Measurements from ENCODE around the gene MEGF11. TPM values are rescaled to one million over a fixed set of nuclear protein-coding genes. Genes with fewer than 3 reads are reported as not detected.

The MEGF11 gene
- total RNA-seq, 2 experiments from 2014 or later, result not detected

- CTCF ChIA-PET, result no interaction called here
- POLR2A ChIA-PET, result no interaction called here
- no peak for DNase-seq
- H3K9me3 Mint-ChIP-seq (ENCODE audit: insufficient read depth), result no peaks in the 10 kb centered on the region
- no peak for ATAC-seq
- no peak overlapping the region for H3K4me3 Mint-ChIP-seq
- no peaks in the 10 kb centered on the region for H3K4me1 Mint-ChIP-seq (ENCODE audit: low read depth)
- no peaks in the 10 kb centered on the region for H3K36me3 Mint-ChIP-seq (ENCODE audit: low read depth)
- peaks cover 21% of the 10 kb centered on the region for H3K27me3 Mint-ChIP-seq (ENCODE audit: low read depth)
- no peak overlapping the region for H3K27ac Mint-ChIP-seq
Observed at GRCh38 chr15:66063147-66063546, 190.4 kb downstream of the MEGF11 start.

GRCh38 chr15:66057089-66057488 lies 196.5 kb downstream of the MEGF11 start:
- no peak for DNase-seq
- H3K27me3 Mint-ChIP-seq (ENCODE audit: low read depth), result peaks cover 11% of the 10 kb centered on the region
- CTCF ChIA-PET, result no interaction called here
- H3K36me3 Mint-ChIP-seq (ENCODE audit: low read depth), result no peaks in the 10 kb centered on the region
- no peak overlapping the region for H3K4me3 Mint-ChIP-seq
- no peak overlapping the region for H3K27ac Mint-ChIP-seq
- H3K9me3 Mint-ChIP-seq (ENCODE audit: insufficient read depth), result no peaks in the 10 kb centered on the region
- no peak for ATAC-seq
- no peaks in the 10 kb centered on the region for H3K4me1 Mint-ChIP-seq (ENCODE audit: low read depth)
- POLR2A ChIA-PET, result no interaction called here

- DNase-seq (no peak), ATAC-seq (no peak)
- POLR2A ChIA-PET, result no interaction called here
- H3K4me3 Mint-ChIP-seq, result no peak overlapping the region
- peaks cover 4% of the 10 kb centered on the region for H3K27me3 Mint-ChIP-seq (ENCODE audit: low read depth)
- H3K36me3 Mint-ChIP-seq (ENCODE audit: low read depth), result no peaks in the 10 kb centered on the region
- H3K9me3 Mint-ChIP-seq (ENCODE audit: insufficient read depth), result no peaks in the 10 kb centered on the region
- H3K27ac Mint-ChIP-seq, result no peak overlapping the region
- no peaks in the 10 kb centered on the region for H3K4me1 Mint-ChIP-seq (ENCODE audit: low read depth)
- CTCF ChIA-PET, result no interaction called here
Observed at GRCh38 chr15:66053991-66054390, 199.6 kb downstream of the MEGF11 start.

GRCh38 chr15:66051833-66052232 lies 201.7 kb downstream of the MEGF11 start:
- no peak overlapping the region for H3K4me3 Mint-ChIP-seq
- ATAC-seq (no peak), DNase-seq (no peak)
- ChIA-PET POLR2A (no interaction called here), CTCF (no interaction called here)
- no peak overlapping the region for H3K27ac Mint-ChIP-seq
- no peaks in the 10 kb centered on the region for H3K4me1 Mint-ChIP-seq (ENCODE audit: low read depth)
- no peaks in the 10 kb centered on the region for H3K36me3 Mint-ChIP-seq (ENCODE audit: low read depth)
- no peaks in the 10 kb centered on the region for H3K9me3 Mint-ChIP-seq (ENCODE audit: insufficient read depth)
- H3K27me3 Mint-ChIP-seq (ENCODE audit: low read depth), result no peaks in the 10 kb centered on the region

GRCh38 chr15:66050264-66050663 lies 203.3 kb downstream of the MEGF11 start:
- Mint-ChIP-seq H3K9me3 (ENCODE audit: insufficient read depth) (no peaks in the 10 kb centered on the region), H3K27ac (no peak overlapping the region), H3K4me1 (ENCODE audit: low read depth) (no peaks in the 10 kb centered on the region), H3K27me3 (ENCODE audit: low read depth) (no peaks in the 10 kb centered on the region), H3K36me3 (ENCODE audit: low read depth) (no peaks in the 10 kb centered on the region), H3K4me3 (no peak overlapping the region)
- CTCF ChIA-PET, result no interaction called here
- POLR2A ChIA-PET, result no interaction called here
- ATAC-seq (no peak), DNase-seq (no peak)

GRCh38 chr15:66049353-66049752 lies 204.2 kb downstream of the MEGF11 start:
- Mint-ChIP-seq H3K36me3 (ENCODE audit: low read depth) (no peaks in the 10 kb centered on the region), H3K27me3 (ENCODE audit: low read depth) (no peaks in the 10 kb centered on the region), H3K9me3 (ENCODE audit: insufficient read depth) (no peaks in the 10 kb centered on the region), H3K4me3 (no peak overlapping the region), H3K4me1 (ENCODE audit: low read depth) (no peaks in the 10 kb centered on the region), H3K27ac (no peak overlapping the region)
- CTCF ChIA-PET, result no interaction called here
- ATAC-seq, result no peak
- DNase-seq, result no peak
- POLR2A ChIA-PET, result no interaction called here

GRCh38 chr15:66047321-66048024 lies 206.1 kb downstream of the MEGF11 start:
- Mint-ChIP-seq H3K27me3 (ENCODE audit: low read depth) (peaks cover 4% of the 10 kb centered on the region), H3K27ac (no peak overlapping the region), H3K4me3 (no peak overlapping the region), H3K36me3 (ENCODE audit: low read depth) (no peaks in the 10 kb centered on the region), H3K9me3 (ENCODE audit: insufficient read depth) (no peaks in the 10 kb centered on the region), H3K4me1 (ENCODE audit: low read depth) (no peaks in the 10 kb centered on the region)
- CTCF ChIA-PET, result no interaction called here
- POLR2A ChIA-PET, result no interaction called here
- ATAC-seq (no peak), DNase-seq (no peak)

GRCh38 chr15:66046751-66047150 lies 206.8 kb downstream of the MEGF11 start:
- no peak for DNase-seq
- ChIA-PET CTCF (no interaction called here), POLR2A (no interaction called here)
- no peaks in the 10 kb centered on the region for H3K4me1 Mint-ChIP-seq (ENCODE audit: low read depth)
- peaks cover 4% of the 10 kb centered on the region for H3K27me3 Mint-ChIP-seq (ENCODE audit: low read depth)
- no peak overlapping the region for H3K27ac Mint-ChIP-seq
- H3K36me3 Mint-ChIP-seq (ENCODE audit: low read depth), result no peaks in the 10 kb centered on the region
- no peak for ATAC-seq
- H3K4me3 Mint-ChIP-seq, result no peak overlapping the region
- no peaks in the 10 kb centered on the region for H3K9me3 Mint-ChIP-seq (ENCODE audit: insufficient read depth)

GRCh38 chr15:66046326-66046725 lies 207.2 kb downstream of the MEGF11 start:
- ChIA-PET POLR2A (no interaction called here), CTCF (no interaction called here)
- H3K27ac Mint-ChIP-seq, result no peak overlapping the region
- no peaks in the 10 kb centered on the region for H3K9me3 Mint-ChIP-seq (ENCODE audit: insufficient read depth)
- ATAC-seq (no peak), DNase-seq (no peak)
- no peak overlapping the region for H3K4me3 Mint-ChIP-seq
- no peaks in the 10 kb centered on the region for H3K4me1 Mint-ChIP-seq (ENCODE audit: low read depth)
- no peaks in the 10 kb centered on the region for H3K36me3 Mint-ChIP-seq (ENCODE audit: low read depth)
- H3K27me3 Mint-ChIP-seq (ENCODE audit: low read depth), result peaks cover 4% of the 10 kb centered on the region

GRCh38 chr15:66045542-66045941 lies 208.0 kb downstream of the MEGF11 start:
- Mint-ChIP-seq H3K36me3 (ENCODE audit: low read depth) (no peaks in the 10 kb centered on the region), H3K9me3 (ENCODE audit: insufficient read depth) (no peaks in the 10 kb centered on the region), H3K27ac (no peak overlapping the region), H3K27me3 (ENCODE audit: low read depth) (peaks cover 4% of the 10 kb centered on the region), H3K4me1 (ENCODE audit: low read depth) (no peaks in the 10 kb centered on the region), H3K4me3 (no peak overlapping the region)
- ChIA-PET CTCF (no interaction called here), POLR2A (no interaction called here)
- ATAC-seq, result no peak
- DNase-seq, result no peak

- no peaks in the 10 kb centered on the region for H3K4me1 Mint-ChIP-seq (ENCODE audit: low read depth)
- H3K27me3 Mint-ChIP-seq (ENCODE audit: low read depth), result peaks cover 6% of the 10 kb centered on the region
- ATAC-seq, result no peak
- ChIA-PET POLR2A (no interaction called here), CTCF (no interaction called here)
- H3K9me3 Mint-ChIP-seq (ENCODE audit: insufficient read depth), result no peaks in the 10 kb centered on the region
- no peak overlapping the region for H3K27ac Mint-ChIP-seq
- H3K36me3 Mint-ChIP-seq (ENCODE audit: low read depth), result no peaks in the 10 kb centered on the region
- H3K4me3 Mint-ChIP-seq, result no peak overlapping the region
- DNase-seq, result no peak
Observed at GRCh38 chr15:66044837-66045236, 208.7 kb downstream of the MEGF11 start.

- Mint-ChIP-seq H3K4me3 (no peak overlapping the region), H3K36me3 (ENCODE audit: low read depth) (no peaks in the 10 kb centered on the region), H3K4me1 (ENCODE audit: low read depth) (no peaks in the 10 kb centered on the region), H3K27me3 (ENCODE audit: low read depth) (peaks cover 16% of the 10 kb centered on the region), H3K27ac (no peak overlapping the region), H3K9me3 (ENCODE audit: insufficient read depth) (no peaks in the 10 kb centered on the region)
- CTCF ChIA-PET, result no interaction called here
- POLR2A ChIA-PET, result no interaction called here
- ATAC-seq, result no peak
- no peak for DNase-seq
Observed at GRCh38 chr15:66043264-66043663, 210.3 kb downstream of the MEGF11 start.

GRCh38 chr15:66042624-66043023 lies 210.9 kb downstream of the MEGF11 start:
- H3K36me3 Mint-ChIP-seq (ENCODE audit: low read depth), result no peaks in the 10 kb centered on the region
- DNase-seq (no peak), ATAC-seq (no peak)
- ChIA-PET POLR2A (no interaction called here), CTCF (no interaction called here)
- H3K27ac Mint-ChIP-seq, result no peak overlapping the region
- H3K27me3 Mint-ChIP-seq (ENCODE audit: low read depth), result peaks cover 17% of the 10 kb centered on the region
- H3K4me3 Mint-ChIP-seq, result no peak overlapping the region
- H3K4me1 Mint-ChIP-seq (ENCODE audit: low read depth), result no peaks in the 10 kb centered on the region
- no peaks in the 10 kb centered on the region for H3K9me3 Mint-ChIP-seq (ENCODE audit: insufficient read depth)

All from activated CD8-positive, alpha-beta T cell treated with anti-CD3 and anti-CD28 coated beads, Interleukin-2, amount 10 ng/mL, durations not matched to agents 7 days and 5 days (primary cell).